Choroid plexus epithelial cell (primary cell): ENCODE measurements around the gene DAZAP1.

Source experiments
- DNase-seq: peaks from one replicate; pipeline ENCODE4 v3.0.0-alpha.2; 2010; ENCODE audit warnings: low read depth
- H3K4me3 ChIP-seq: 2 replicates; pipeline ENCODE4 v1.5.1; 2011; ENCODE audit warnings: low read depth, mild to moderate bottlenecking, control low read depth, low read length, moderate library complexity
- TF ChIP-seq, protein P1 (sequence below): conservative IDR thresholded peaks from 2 replicates; pipeline ENCODE4 v1.5.1; 2011; ENCODE audit warnings: low read depth, mild to moderate bottlenecking, control low read depth, inconsistent platforms, low read length, moderate library complexity

Gene DAZAP1

GRCh38 chr19:1364070-1364704, 43.2 kb upstream of the DAZAP1 start:
- H3K4me3 ChIP-seq = no peak overlapping the region

GRCh38 chr19:1365319-1366269, 41.8 kb upstream of the DAZAP1 start:
- DNase-seq = no peak

More at GRCh38 chr19:1364070-1364704, 43.2 kb upstream of the DAZAP1 start:
- TF ChIP-seq, protein P1, sequence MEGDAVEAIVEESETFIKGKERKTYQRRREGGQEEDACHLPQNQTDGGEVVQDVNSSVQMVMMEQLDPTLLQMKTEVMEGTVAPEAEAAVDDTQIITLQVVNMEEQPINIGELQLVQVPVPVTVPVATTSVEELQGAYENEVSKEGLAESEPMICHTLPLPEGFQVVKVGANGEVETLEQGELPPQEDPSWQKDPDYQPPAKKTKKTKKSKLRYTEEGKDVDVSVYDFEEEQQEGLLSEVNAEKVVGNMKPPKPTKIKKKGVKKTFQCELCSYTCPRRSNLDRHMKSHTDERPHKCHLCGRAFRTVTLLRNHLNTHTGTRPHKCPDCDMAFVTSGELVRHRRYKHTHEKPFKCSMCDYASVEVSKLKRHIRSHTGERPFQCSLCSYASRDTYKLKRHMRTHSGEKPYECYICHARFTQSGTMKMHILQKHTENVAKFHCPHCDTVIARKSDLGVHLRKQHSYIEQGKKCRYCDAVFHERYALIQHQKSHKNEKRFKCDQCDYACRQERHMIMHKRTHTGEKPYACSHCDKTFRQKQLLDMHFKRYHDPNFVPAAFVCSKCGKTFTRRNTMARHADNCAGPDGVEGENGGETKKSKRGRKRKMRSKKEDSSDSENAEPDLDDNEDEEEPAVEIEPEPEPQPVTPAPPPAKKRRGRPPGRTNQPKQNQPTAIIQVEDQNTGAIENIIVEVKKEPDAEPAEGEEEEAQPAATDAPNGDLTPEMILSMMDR = peak; percentile 51
- DNase-seq = peak; percentile 63

DNA sequence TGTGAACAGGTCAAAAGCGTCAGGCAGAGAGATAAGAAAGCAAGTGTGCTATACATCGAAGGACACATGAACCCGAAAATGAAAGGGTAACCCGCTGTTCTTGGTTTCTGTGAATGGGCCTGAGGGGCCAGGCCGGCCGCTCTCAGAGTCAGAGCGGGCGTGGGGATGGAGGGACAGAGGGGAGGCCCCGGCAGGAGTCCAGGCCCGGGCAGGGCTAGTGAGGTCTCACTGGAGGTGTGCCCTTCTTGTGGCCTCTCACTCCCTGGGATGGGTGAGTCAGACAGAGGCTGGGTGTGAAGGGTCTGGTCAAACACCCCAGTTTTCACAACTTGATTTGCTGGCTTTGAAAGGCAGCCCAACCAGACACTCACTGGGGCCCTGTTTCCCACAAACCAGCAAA, 41.1 kb upstream of the DAZAP1 start:
- H3K4me3 ChIP-seq = no peak overlapping the region
- TF ChIP-seq, protein P1 = no peak
- DNase-seq = no peak

More at GRCh38 chr19:1365319-1366269, 41.8 kb upstream of the DAZAP1 start:
- TF ChIP-seq, protein P1 = no peak
- no peak overlapping the region for H3K4me3 ChIP-seq

GRCh38 chr19:1366899-1367870, 40.2 kb upstream of the DAZAP1 start:
- TF ChIP-seq, protein P1 = no peak
- no peak overlapping the region for H3K4me3 ChIP-seq
- no peak for DNase-seq

GRCh38 chr19:1369214-1369805, 38.1 kb upstream of the DAZAP1 start:
- no peak for DNase-seq
- H3K4me3 ChIP-seq = no peak overlapping the region
- TF ChIP-seq, protein P1 = no peak
